HEK293 (cell line): Measurements from ENCODE around the gene FSIP1.

ENCODE experiments used
- HOXA7 ChIP-seq: sonication (generic); formaldehyde crosslinking; IDR thresholded peaks from 2 replicates; pipeline ENCODE4 v1.8.1; 2022; ENCODE audit warnings: missing genetic modification reagents, borderline replicate concordance
- SALL2 ChIP-seq: fragments of 450-650 bp; formaldehyde crosslinking; IDR thresholded peaks from 2 replicates; pipeline ENCODE4 v1.5.0; 2017; ENCODE audit warnings: missing biosample characterization, mild to moderate bottlenecking, missing genetic modification characterization, borderline replicate concordance
- ZNF426 ChIP-seq: fragments of 450-650 bp; formaldehyde crosslinking; IDR thresholded peaks from 2 replicates; pipeline ENCODE4 v1.5.1; 2017; ENCODE audit warnings: missing biosample characterization, missing genetic modification characterization, mild to moderate bottlenecking, inconsistent platforms, moderate library complexity
- ZNF513 ChIP-seq: fragments of 450-650 bp; IDR thresholded peaks from 2 replicates; pipeline ENCODE4 v1.5.1; 2018; ENCODE audit warnings: missing biosample characterization, missing genetic modification characterization
- ZNF768 ChIP-seq: fragments of 450-650 bp; formaldehyde crosslinking; IDR thresholded peaks from 2 replicates; pipeline ENCODE4 v1.5.1; 2018; ENCODE audit warnings: missing biosample characterization, mild to moderate bottlenecking, missing genetic modification characterization
- TF ChIP-seq, protein P1 (sequence below): fragments of 450-650 bp; formaldehyde crosslinking; IDR thresholded peaks from 2 replicates; pipeline ENCODE4 v1.5.1; 2016; ENCODE audit warnings: missing biosample characterization, missing genetic modification characterization

GRCh38 chr15:39651295-39651694, 131.3 kb downstream of the FSIP1 start:
- TF ChIP-seq ZNF426 (tag by site-specific recombination) = no peak
- TF ChIP-seq, protein P1, sequence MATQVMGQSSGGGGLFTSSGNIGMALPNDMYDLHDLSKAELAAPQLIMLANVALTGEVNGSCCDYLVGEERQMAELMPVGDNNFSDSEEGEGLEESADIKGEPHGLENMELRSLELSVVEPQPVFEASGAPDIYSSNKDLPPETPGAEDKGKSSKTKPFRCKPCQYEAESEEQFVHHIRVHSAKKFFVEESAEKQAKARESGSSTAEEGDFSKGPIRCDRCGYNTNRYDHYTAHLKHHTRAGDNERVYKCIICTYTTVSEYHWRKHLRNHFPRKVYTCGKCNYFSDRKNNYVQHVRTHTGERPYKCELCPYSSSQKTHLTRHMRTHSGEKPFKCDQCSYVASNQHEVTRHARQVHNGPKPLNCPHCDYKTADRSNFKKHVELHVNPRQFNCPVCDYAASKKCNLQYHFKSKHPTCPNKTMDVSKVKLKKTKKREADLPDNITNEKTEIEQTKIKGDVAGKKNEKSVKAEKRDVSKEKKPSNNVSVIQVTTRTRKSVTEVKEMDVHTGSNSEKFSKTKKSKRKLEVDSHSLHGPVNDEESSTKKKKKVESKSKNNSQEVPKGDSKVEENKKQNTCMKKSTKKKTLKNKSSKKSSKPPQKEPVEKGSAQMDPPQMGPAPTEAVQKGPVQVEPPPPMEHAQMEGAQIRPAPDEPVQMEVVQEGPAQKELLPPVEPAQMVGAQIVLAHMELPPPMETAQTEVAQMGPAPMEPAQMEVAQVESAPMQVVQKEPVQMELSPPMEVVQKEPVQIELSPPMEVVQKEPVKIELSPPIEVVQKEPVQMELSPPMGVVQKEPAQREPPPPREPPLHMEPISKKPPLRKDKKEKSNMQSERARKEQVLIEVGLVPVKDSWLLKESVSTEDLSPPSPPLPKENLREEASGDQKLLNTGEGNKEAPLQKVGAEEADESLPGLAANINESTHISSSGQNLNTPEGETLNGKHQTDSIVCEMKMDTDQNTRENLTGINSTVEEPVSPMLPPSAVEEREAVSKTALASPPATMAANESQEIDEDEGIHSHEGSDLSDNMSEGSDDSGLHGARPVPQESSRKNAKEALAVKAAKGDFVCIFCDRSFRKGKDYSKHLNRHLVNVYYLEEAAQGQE (tag by site-specific recombination) = no peak
- no peak for TF ChIP-seq ZNF768 (tag by site-specific recombination)
- TF ChIP-seq SALL2 (tag by site-specific recombination) = no peak
- TF ChIP-seq HOXA7 (CRISPR knock-in tag) = no peak
- TF ChIP-seq ZNF513 = no peak
